ENCODE data around the gene HAAO.
A peak's percentile ranks its signal among the peaks of the same experiment; 100 is the strongest.

DNA sequence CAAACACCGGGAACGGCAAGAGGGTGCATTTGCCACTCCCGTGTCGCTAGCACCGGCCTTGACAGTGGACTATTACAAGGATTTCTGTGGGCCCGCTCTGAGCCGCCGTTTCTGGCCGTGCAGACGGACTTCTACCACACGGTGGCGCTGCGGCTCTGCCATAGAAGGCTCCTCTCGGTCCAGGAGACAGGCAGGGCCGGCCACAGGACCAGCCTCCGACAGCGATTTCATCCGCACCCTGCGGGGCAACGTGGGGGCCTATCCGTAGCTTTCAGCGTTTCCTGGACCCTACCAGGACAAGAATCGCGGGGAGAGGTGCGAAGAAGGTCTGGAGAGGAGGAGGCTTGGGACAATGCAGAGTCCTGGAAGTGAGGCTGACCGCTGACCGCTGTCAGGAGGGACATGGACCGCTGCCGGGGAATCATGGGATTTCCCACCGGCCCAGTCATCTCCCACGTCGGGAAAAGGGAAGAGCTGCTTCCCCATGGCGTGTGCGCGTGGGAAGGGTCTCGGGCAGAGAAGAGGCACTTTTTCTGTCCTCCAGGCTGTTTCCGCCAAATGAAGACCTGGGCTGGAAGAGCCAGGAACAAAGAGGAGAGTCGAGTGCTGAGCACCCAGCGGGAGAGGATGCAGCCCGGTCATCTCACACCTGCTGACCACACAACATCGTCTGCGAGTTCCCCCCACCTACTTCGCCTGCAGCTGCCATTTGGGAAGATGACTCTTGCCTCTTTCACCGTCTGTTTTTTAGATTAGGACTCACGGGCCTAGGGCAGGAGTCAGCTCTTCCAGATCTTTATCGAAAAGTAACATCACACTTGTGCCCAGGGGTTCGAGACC lies 35.5 kb upstream of the HAAO start:
- TF ChIP-seq, protein P1, sequence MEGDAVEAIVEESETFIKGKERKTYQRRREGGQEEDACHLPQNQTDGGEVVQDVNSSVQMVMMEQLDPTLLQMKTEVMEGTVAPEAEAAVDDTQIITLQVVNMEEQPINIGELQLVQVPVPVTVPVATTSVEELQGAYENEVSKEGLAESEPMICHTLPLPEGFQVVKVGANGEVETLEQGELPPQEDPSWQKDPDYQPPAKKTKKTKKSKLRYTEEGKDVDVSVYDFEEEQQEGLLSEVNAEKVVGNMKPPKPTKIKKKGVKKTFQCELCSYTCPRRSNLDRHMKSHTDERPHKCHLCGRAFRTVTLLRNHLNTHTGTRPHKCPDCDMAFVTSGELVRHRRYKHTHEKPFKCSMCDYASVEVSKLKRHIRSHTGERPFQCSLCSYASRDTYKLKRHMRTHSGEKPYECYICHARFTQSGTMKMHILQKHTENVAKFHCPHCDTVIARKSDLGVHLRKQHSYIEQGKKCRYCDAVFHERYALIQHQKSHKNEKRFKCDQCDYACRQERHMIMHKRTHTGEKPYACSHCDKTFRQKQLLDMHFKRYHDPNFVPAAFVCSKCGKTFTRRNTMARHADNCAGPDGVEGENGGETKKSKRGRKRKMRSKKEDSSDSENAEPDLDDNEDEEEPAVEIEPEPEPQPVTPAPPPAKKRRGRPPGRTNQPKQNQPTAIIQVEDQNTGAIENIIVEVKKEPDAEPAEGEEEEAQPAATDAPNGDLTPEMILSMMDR (IDR thresholded peaks at IDR 0.05; ENCODE audit: control extremely low read depth in 1 of 3, insufficient read depth in 1 of 3, low read depth in 1 of 3, low read length in 3 of 3) = peak; percentile 90 to 95 (median 94)
- TF ChIP-seq RFX5 (IDR thresholded peaks at IDR 0.05; ENCODE audit: borderline replicate concordance, low read depth, low read length) = no peak
- no peak for TF ChIP-seq HDAC2 (IDR thresholded peaks at IDR 0.05; ENCODE audit: borderline replicate concordance in 1 of 2, low read depth in 2 of 2, low read length in 2 of 2)
- no peak for TF ChIP-seq JUND (IDR thresholded peaks at IDR 0.05; ENCODE audit: low read length)
- TF ChIP-seq BCL11A (IDR thresholded peaks at IDR 0.05; ENCODE audit: low read depth in 2 of 2, low read length in 2 of 2) = no peak

Data from H1 (cell line).